ENCODE results near the gene MORN5.

GRCh38 chr9:122158202-122158601, 1.5 kb upstream of the MORN5 start:
- TF ChIP-seq POLR2A (IDR thresholded peaks at IDR 0.05; ENCODE audit: low read length) (no peak), GATA1 (IDR thresholded peaks at IDR 0.05; ENCODE audit: low read depth, low read length) (no peak)
